Esophagus squamous epithelium (tissue), 4 donors: Measurements from ENCODE around the gene ZNF616.

Experiments
- POLR2A ChIP-seq, 4 donors: fragments of 450-650 bp; IDR thresholded peaks; one replicate each; pipeline ENCODE4 v1.6.1; 2017; ENCODE audit warnings: antibody characterized with exemption in 4 of 4, mild to moderate bottlenecking in 4 of 4, moderate library complexity in 3 of 4
- TF ChIP-seq, protein P1 (sequence below), 6 experiments: fragments of 450-650 bp in 4 of 6; fragments of 200-600 bp in 2 of 6; sonication (generic) in 2 of 6; IDR thresholded peaks; one replicate each; pipeline ENCODE4 v1.5.1; 2016 to 2019; ENCODE audit warnings: antibody characterized with exemption in 6 of 6, mild to moderate bottlenecking in 4 of 6, moderate library complexity in 4 of 6

DNA sequence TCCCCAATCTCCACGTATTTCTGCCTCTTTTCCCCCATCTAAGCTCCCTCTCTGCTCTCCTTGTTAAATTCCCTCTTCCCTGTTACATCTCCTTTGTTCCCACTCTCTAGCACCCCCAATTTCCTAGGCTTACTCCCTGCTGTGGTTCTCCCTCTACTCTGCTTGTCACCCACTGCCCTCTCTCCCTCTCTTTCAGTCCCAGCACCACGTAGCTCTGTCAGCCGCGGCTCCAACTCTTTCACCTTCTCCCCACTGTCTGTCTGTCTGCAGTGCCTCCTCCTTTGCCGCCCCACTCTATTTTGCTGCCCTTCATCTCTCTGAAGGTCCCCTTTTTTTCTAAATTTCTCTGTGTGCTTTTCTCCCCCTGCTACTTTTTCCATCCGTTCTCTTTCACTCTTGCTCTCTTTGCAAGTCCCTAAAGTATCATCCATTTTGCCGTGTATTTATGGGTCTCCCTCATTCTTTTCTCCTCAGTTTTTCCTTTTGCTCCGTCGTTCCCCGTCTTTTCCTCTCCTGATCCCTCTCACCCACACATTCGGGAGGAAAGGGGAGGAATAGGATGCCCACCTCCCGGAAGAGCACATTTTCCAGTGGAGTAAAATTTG, 45.1 kb downstream of the ZNF616 start:
- TF ChIP-seq, protein P1, sequence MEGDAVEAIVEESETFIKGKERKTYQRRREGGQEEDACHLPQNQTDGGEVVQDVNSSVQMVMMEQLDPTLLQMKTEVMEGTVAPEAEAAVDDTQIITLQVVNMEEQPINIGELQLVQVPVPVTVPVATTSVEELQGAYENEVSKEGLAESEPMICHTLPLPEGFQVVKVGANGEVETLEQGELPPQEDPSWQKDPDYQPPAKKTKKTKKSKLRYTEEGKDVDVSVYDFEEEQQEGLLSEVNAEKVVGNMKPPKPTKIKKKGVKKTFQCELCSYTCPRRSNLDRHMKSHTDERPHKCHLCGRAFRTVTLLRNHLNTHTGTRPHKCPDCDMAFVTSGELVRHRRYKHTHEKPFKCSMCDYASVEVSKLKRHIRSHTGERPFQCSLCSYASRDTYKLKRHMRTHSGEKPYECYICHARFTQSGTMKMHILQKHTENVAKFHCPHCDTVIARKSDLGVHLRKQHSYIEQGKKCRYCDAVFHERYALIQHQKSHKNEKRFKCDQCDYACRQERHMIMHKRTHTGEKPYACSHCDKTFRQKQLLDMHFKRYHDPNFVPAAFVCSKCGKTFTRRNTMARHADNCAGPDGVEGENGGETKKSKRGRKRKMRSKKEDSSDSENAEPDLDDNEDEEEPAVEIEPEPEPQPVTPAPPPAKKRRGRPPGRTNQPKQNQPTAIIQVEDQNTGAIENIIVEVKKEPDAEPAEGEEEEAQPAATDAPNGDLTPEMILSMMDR (IDR thresholded peaks at IDR 0.05) = no peak
- TF ChIP-seq POLR2A (IDR thresholded peaks at IDR 0.05) = no peak
